ENCODE data around the gene APOA1.

DNA sequence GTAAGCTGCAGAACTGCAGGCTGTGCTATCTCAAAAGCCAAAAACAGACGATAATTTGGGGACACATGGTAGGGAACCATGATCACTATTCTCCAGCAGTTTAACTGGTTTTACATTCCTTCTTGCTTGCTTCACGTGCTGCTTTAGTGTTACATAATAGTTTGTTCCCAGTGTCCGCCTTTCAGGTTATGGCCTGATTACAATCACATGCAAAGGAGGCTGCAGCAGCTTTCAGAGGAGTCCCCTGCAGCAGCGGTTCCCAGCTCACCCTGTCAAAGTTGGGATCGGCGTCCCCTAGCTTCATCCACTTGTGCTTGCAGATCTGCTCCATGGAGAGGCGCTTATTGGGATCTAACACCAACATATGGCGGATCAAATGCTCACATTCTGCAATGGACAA is 39.2 kb upstream of the APOA1 start:
- TF ChIP-seq, protein P1, sequence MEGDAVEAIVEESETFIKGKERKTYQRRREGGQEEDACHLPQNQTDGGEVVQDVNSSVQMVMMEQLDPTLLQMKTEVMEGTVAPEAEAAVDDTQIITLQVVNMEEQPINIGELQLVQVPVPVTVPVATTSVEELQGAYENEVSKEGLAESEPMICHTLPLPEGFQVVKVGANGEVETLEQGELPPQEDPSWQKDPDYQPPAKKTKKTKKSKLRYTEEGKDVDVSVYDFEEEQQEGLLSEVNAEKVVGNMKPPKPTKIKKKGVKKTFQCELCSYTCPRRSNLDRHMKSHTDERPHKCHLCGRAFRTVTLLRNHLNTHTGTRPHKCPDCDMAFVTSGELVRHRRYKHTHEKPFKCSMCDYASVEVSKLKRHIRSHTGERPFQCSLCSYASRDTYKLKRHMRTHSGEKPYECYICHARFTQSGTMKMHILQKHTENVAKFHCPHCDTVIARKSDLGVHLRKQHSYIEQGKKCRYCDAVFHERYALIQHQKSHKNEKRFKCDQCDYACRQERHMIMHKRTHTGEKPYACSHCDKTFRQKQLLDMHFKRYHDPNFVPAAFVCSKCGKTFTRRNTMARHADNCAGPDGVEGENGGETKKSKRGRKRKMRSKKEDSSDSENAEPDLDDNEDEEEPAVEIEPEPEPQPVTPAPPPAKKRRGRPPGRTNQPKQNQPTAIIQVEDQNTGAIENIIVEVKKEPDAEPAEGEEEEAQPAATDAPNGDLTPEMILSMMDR (IDR thresholded peaks at IDR 0.05) = no peak
- no peak for TF ChIP-seq EZH2 (IDR thresholded peaks at IDR 0.05)
